IMR-90 (cell line): Measurements from ENCODE around the gene RPS15. TPM values are rescaled to one million over a fixed set of nuclear protein-coding genes. Genes with fewer than 3 reads are reported as not detected.

ENCODE experiments used
- ATAC-seq: fragments of 200-7000 bp; cut with Tn5 transposase; 2 replicates; pipeline ENCODE4 v1.9.1; 2020; ENCODE audit warnings: low read depth, mild to moderate bottlenecking, moderate library complexity
- BruUV-seq: library from RNA; stranded (reverse); fragments of 400-500 nt; replicated peaks from 2 replicates; lab custom pipeline; 2021; lab: Mats Ljungman, UMichigan
- CTCF ChIA-PET: fragments of 300-600 bp; formaldehyde crosslinking; extraction: SDS; loops from one replicate; lab custom pipeline; 2021; ENCODE audit warnings: antibody characterized with exemption; lab: Yijun Ruan, JAX
- POLR2A ChIA-PET: fragments of 300-600 bp; sonication (Branson Sonifier 250); formaldehyde crosslinking; loops from one replicate; lab custom pipeline; 2022; ENCODE audit warnings: antibody characterized with exemption; ENCODE audit not compliant: unreplicated experiment; lab: Charles Lee
- DNase-seq: peaks from one replicate; pipeline ENCODE4 v3.0.0; 2013
- H2AFZ ChIP-seq: replicated peaks from 2 replicates; pipeline ENCODE3; 2013; ENCODE audit warnings: low read length, mild to moderate bottlenecking; ENCODE audit not compliant: poor library complexity
- H2AK5ac ChIP-seq: 2 replicates; pipeline ENCODE4 v1.6.1; 2013; ENCODE audit warnings: low read depth, low read length, inconsistent platforms
- H2AK9ac ChIP-seq: replicated peaks from 2 replicates; pipeline ENCODE3; 2013; ENCODE audit warnings: mild to moderate bottlenecking, low read depth, low read length, moderate library complexity; ENCODE audit not compliant: poor library complexity
- H2BK120ac ChIP-seq: 2 replicates; pipeline ENCODE4 v1.6.1; 2013; ENCODE audit warnings: low read depth, low read length, inconsistent platforms
- H2BK15ac ChIP-seq: 3 replicates; pipeline ENCODE4 v1.6.1; 2013; ENCODE audit warnings: low read depth, low read length, inconsistent platforms
- H2BK20ac ChIP-seq: 2 replicates; pipeline ENCODE4 v1.6.1; 2013; ENCODE audit warnings: low read depth, mild to moderate bottlenecking, inconsistent platforms, low read length, moderate library complexity
- H2BK5ac ChIP-seq: 2 replicates; pipeline ENCODE4 v1.6.1; 2013; ENCODE audit warnings: mild to moderate bottlenecking, low read depth, low read length, inconsistent platforms; ENCODE audit not compliant: poor library complexity, severe bottlenecking
- H3K14ac ChIP-seq: replicated peaks from 2 replicates; pipeline ENCODE4 v1.6.1; 2013; ENCODE audit warnings: low read depth, low read length, inconsistent platforms
- H3K18ac ChIP-seq: 2 replicates; pipeline ENCODE4 v1.6.1; 2013; ENCODE audit warnings: low read depth, low read length, control low read depth
- H3K23ac ChIP-seq: 2 replicates; pipeline ENCODE4 v1.6.1; 2013; ENCODE audit warnings: low read depth, low read length, inconsistent platforms
- H3K27ac ChIP-seq: 2 replicates; pipeline ENCODE4 v1.5.1; 2013; ENCODE audit warnings: mild to moderate bottlenecking, control low read depth, low read length; ENCODE audit not compliant: insufficient read depth
- H3K27me3 ChIP-seq: 2 replicates; pipeline ENCODE4 v1.6.1; 2013; ENCODE audit warnings: low read length; ENCODE audit not compliant: control insufficient read depth, insufficient read depth
- H3K36me3 ChIP-seq: 2 replicates; pipeline ENCODE4 v1.6.1; 2013; ENCODE audit warnings: low read length, mixed read lengths; ENCODE audit not compliant: control insufficient read depth, insufficient read depth
- H3K4ac ChIP-seq: 2 replicates; pipeline ENCODE4 v1.6.1; 2013; ENCODE audit warnings: low read depth, low read length, inconsistent platforms
- H3K4me1 ChIP-seq: 2 replicates; pipeline ENCODE4 v1.6.1; 2013; ENCODE audit warnings: low read length, mixed read lengths; ENCODE audit not compliant: control insufficient read depth, insufficient read depth
- H3K4me2 ChIP-seq: 2 replicates; pipeline ENCODE4 v1.6.1; 2013; ENCODE audit warnings: low read depth, mild to moderate bottlenecking, control low read depth, low read length, moderate library complexity
- H3K4me3 ChIP-seq: 2 replicates; pipeline ENCODE4 v1.5.1; 2013; ENCODE audit warnings: low read depth, mild to moderate bottlenecking, control low read depth, low read length, moderate library complexity; ENCODE audit not compliant: insufficient read depth
- H3K56ac ChIP-seq: 2 replicates; pipeline ENCODE4 v1.6.1; 2013; ENCODE audit warnings: low read length, inconsistent platforms; ENCODE audit not compliant: insufficient read depth; ENCODE audit errors: extremely low read depth
- H3K79me1 ChIP-seq, 2 experiments: 2 replicates each; pipeline ENCODE4 v1.6.1; 2013; ENCODE audit warnings: low read length in 2 of 2, inconsistent platforms in 1 of 2, low read depth in 1 of 2
- H3K9ac ChIP-seq: 2 replicates; pipeline ENCODE4 v1.6.1; 2013; ENCODE audit warnings: low read depth, low read length, control low read depth
- H3K9me1 ChIP-seq: 2 replicates; pipeline ENCODE4 v1.6.1; 2013; ENCODE audit warnings: low read length, inconsistent platforms; ENCODE audit not compliant: insufficient read depth
- H3K9me3 ChIP-seq: 2 replicates; pipeline ENCODE4 v1.6.1; 2013; ENCODE audit warnings: low read length; ENCODE audit not compliant: control insufficient read depth, insufficient read depth
- H4K20me1 ChIP-seq: 2 replicates; pipeline ENCODE4 v1.6.1; 2013; ENCODE audit warnings: low read length, inconsistent platforms; ENCODE audit not compliant: insufficient read depth
- H4K5ac ChIP-seq: 2 replicates; pipeline ENCODE4 v1.6.1; 2013; ENCODE audit warnings: mild to moderate bottlenecking, low read depth, low read length, control low read depth
- H4K8ac ChIP-seq, 2 experiments: 2 replicates each; pipeline ENCODE4 v1.6.1; 2013; ENCODE audit warnings: low read depth in 2 of 2, low read length in 2 of 2, control low read depth in 1 of 2, inconsistent platforms in 1 of 2
- H4K91ac ChIP-seq: 2 replicates; pipeline ENCODE4 v1.6.1; 2013; ENCODE audit warnings: low read depth, low read length, inconsistent platforms; ENCODE audit not compliant: insufficient read depth
- BHLHE40 ChIP-seq: fragments of 150-350 bp; IDR thresholded peaks from 2 replicates; pipeline ENCODE4 v1.6.1; 2016; ENCODE audit warnings: mild to moderate bottlenecking, low read depth, low read length
- CEBPB ChIP-seq: IDR thresholded peaks from 2 replicates; pipeline ENCODE4 v1.6.1; 2012; ENCODE audit warnings: low read depth, low read length, improper control_type of control experiment
- CHD1 ChIP-seq: IDR thresholded peaks from 2 replicates; pipeline ENCODE4 v1.6.1; 2012; ENCODE audit warnings: low read depth, low read length, improper control_type of control experiment
- ELK1 ChIP-seq: fragments of 150-350 bp; IDR thresholded peaks from 2 replicates; pipeline ENCODE4 v1.6.1; 2016; ENCODE audit warnings: low read depth, mild to moderate bottlenecking, low read length, moderate library complexity, borderline replicate concordance
- FOS ChIP-seq: fragments of 150-350 bp; IDR thresholded peaks from 2 replicates; pipeline ENCODE4 v1.6.1; 2016; ENCODE audit warnings: low read depth, low read length
- MAFK ChIP-seq: IDR thresholded peaks from 2 replicates; pipeline ENCODE4 v1.6.1; 2012; ENCODE audit warnings: low read depth, low read length, improper control_type of control experiment
- MAZ ChIP-seq: IDR thresholded peaks from 2 replicates; pipeline ENCODE4 v1.6.1; 2012; ENCODE audit warnings: low read depth, mild to moderate bottlenecking, low read length, improper control_type of control experiment, moderate library complexity, borderline replicate concordance
- MXI1 ChIP-seq: IDR thresholded peaks from 2 replicates; pipeline ENCODE4 v1.6.1; 2012; ENCODE audit warnings: low read depth, mild to moderate bottlenecking, low read length, moderate library complexity, borderline replicate concordance
- NFE2L2 ChIP-seq: fragments of 150-350 bp; IDR thresholded peaks from 2 replicates; pipeline ENCODE4 v1.6.1; 2016; ENCODE audit warnings: low read depth, mild to moderate bottlenecking, low read length
- POLR2A ChIP-seq: IDR thresholded peaks from 2 replicates; pipeline ENCODE4 v1.6.1; 2012; ENCODE audit warnings: mild to moderate bottlenecking, low read depth, low read length
- RAD21 ChIP-seq: IDR thresholded peaks from 2 replicates; pipeline ENCODE4 v1.6.1; 2012; ENCODE audit warnings: low read length, improper control_type of control experiment
- RCOR1 ChIP-seq: IDR thresholded peaks from 2 replicates; pipeline ENCODE4 v1.6.1; 2012; ENCODE audit warnings: mild to moderate bottlenecking, low read length, improper control_type of control experiment; ENCODE audit not compliant: insufficient replicate concordance
- RFX5 ChIP-seq: IDR thresholded peaks from 2 replicates; pipeline ENCODE4 v1.8.0; 2012; ENCODE audit warnings: low read depth, mild to moderate bottlenecking, low read length, moderate library complexity
- SMC3 ChIP-seq: fragments of 150-350 bp; IDR thresholded peaks from 2 replicates; pipeline ENCODE4 v1.6.1; 2016; ENCODE audit warnings: low read depth, mild to moderate bottlenecking, antibody characterized with exemption, low read length, moderate library complexity
- WGBS, 2 experiments: methylation state at CpG; one replicate each; pipeline versions ENCODE4 v1.1.5 to v1.1.7; 2013; ENCODE audit warnings: missing lambda C conversion rate in 2 of 2; ENCODE audit not compliant: insufficient read length in 1 of 2; ENCODE audit errors: extremely low coverage in 2 of 2; 5-methylcytosine and 5-hydroxymethylcytosine counted together
- dilution Hi-C: fragments of 300-500 bp; cut with HindIII; formaldehyde crosslinking; loops from one replicate; pipeline ENCODE4 v1.14.3; 2018; ENCODE audit warnings: low sequenced_read_pairs; ENCODE audit not compliant: unreplicated experiment
- in situ Hi-C: fragments of 300-500 bp; cut with MboI; formaldehyde crosslinking; loops from 3 replicates; pipeline ENCODE4 v1.14.3; 2019; ENCODE audit warnings: low sequenced_read_pairs, inconsistent platforms, mixed read lengths
- intact Hi-C: fragments of 100-400 bp; cut with micrococcal nuclease; formaldehyde crosslinking; loops from 2 replicates; pipeline ENCODE4 v1.10.0; 2022
- polyA plus RNA-seq, 3 experiments: library from polyadenylated mRNA; depleted of rRNA; stranded (reverse); fragments of >200 nt; gene quantifications; 2 replicates each; pipeline ENCODE4 v1.2.3, GENCODE V29; 2012; ENCODE audit warnings: low replicate concordance in 1 of 3
- total RNA-seq: library from RNA; depleted of rRNA; stranded (reverse); fragments of >200 nt; gene quantifications from 2 replicates; pipeline ENCODE4 v1.2.3, GENCODE V29; 2012
- TF ChIP-seq, protein P1 (sequence below): fragments of 150-350 bp; IDR thresholded peaks from 2 replicates; pipeline ENCODE4 v1.6.1; 2017; ENCODE audit warnings: mild to moderate bottlenecking, antibody characterized with exemption, low read length, low read depth
- TF ChIP-seq, protein P2 (sequence below): conservative IDR thresholded peaks from 2 replicates; pipeline ENCODE4 v1.5.1; 2012; ENCODE audit warnings: mild to moderate bottlenecking, low read depth, low read length, improper control_type of control experiment

Gene RPS15
- total and polyA plus RNA-seq, 2 of the 4 experiments (the other 2 are of a cell fraction) = 1,179 to 1,855 TPM

DNA sequence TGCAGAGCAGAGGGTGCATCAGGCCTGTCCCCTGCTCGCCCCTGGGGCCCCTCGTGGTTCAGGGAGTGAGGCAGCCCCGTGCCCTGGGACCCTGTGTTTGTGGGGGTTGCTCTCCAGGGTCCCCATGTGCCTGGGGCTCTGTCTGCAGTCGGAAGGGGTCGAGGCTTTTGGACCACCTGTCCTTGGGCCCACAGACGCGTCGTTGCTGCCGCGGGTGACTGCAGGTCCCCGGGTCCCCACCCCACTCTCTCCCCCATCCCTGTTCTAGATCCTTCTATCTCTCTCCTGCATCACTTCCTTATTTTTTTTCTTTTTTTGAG is 50.0 kb downstream of the RPS15 start:
- H2BK5ac ChIP-seq = no peak overlapping the region
- H3K4me1 ChIP-seq = peaks cover 9% of the 10 kb centered on the region
- no peak overlapping the region for H2AK5ac ChIP-seq
- in situ Hi-C loops (no loop called here), dilution Hi-C loops (no loop called here), intact Hi-C loops (no loop called here)
- peaks cover 3% of the 10 kb centered on the region; the same call in 1 of the 2 replicates for H4K20me1 ChIP-seq
- H2AFZ ChIP-seq = no peak overlapping the region
- CTCF ChIA-PET = no interaction called here
- BruUV-seq = no TSS peak
- no peak overlapping the region for H3K27ac ChIP-seq
- no peak overlapping the region for H4K5ac ChIP-seq
- H3K36me3 ChIP-seq = no peaks in the 10 kb centered on the region
- ATAC-seq (no peak), DNase-seq (no peak)
- TF ChIP-seq, protein P1, sequence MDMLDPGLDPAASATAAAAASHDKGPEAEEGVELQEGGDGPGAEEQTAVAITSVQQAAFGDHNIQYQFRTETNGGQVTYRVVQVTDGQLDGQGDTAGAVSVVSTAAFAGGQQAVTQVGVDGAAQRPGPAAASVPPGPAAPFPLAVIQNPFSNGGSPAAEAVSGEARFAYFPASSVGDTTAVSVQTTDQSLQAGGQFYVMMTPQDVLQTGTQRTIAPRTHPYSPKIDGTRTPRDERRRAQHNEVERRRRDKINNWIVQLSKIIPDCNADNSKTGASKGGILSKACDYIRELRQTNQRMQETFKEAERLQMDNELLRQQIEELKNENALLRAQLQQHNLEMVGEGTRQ = no peak
- TF ChIP-seq SMC3 (no peak), MAZ (no peak), RCOR1 (no peak), MXI1 (no peak), ELK1 (no peak), BHLHE40 (no peak), NFE2L2 (no peak), POLR2A (no peak), RFX5 (no peak), RAD21 (no peak), CHD1 (no peak), CEBPB (no peak), FOS (no peak), MAFK (no peak)
- TF ChIP-seq, protein P2, sequence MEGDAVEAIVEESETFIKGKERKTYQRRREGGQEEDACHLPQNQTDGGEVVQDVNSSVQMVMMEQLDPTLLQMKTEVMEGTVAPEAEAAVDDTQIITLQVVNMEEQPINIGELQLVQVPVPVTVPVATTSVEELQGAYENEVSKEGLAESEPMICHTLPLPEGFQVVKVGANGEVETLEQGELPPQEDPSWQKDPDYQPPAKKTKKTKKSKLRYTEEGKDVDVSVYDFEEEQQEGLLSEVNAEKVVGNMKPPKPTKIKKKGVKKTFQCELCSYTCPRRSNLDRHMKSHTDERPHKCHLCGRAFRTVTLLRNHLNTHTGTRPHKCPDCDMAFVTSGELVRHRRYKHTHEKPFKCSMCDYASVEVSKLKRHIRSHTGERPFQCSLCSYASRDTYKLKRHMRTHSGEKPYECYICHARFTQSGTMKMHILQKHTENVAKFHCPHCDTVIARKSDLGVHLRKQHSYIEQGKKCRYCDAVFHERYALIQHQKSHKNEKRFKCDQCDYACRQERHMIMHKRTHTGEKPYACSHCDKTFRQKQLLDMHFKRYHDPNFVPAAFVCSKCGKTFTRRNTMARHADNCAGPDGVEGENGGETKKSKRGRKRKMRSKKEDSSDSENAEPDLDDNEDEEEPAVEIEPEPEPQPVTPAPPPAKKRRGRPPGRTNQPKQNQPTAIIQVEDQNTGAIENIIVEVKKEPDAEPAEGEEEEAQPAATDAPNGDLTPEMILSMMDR = no peak
- H3K9me1 ChIP-seq = no peaks in the 10 kb centered on the region
- H3K4me2 ChIP-seq = no peak overlapping the region
- 70% methylated on average over 9 of the region's 11 CpGs; no CpG with 5 or more reads in 1 of the 2 experiments for WGBS, 2 experiments
- H4K91ac ChIP-seq = no peak overlapping the region
- no peak overlapping the region for H2BK120ac ChIP-seq
- no peak overlapping the region for H3K23ac ChIP-seq
- no peak overlapping the region for H2BK15ac ChIP-seq
- H3K27me3 ChIP-seq = peaks cover 9% of the 10 kb centered on the region; the same call in 1 of the 2 replicates
- no peak overlapping the region for H3K14ac ChIP-seq
- H3K9me3 ChIP-seq = no peaks in the 10 kb centered on the region
- no peak overlapping the region for H3K18ac ChIP-seq
- H4K8ac ChIP-seq = no peak overlapping the region
- no peak overlapping the region for H2AK9ac ChIP-seq
- POLR2A ChIA-PET = no interaction called here
- no peak overlapping the region for H3K4ac ChIP-seq
- H3K56ac ChIP-seq = no peak overlapping the region
- no peak overlapping the region for H3K4me3 ChIP-seq
- no peaks in the 10 kb centered on the region for H3K79me1 ChIP-seq
- no peak overlapping the region for H3K9ac ChIP-seq
- H2BK20ac ChIP-seq = no peak overlapping the region
